ENCODE results near the gene YPEL2.
"Not testable (repeated sequence)": the region's sequence is repeated elsewhere in the genome, so short reads cannot be mapped to it uniquely, and the experiment has no call there.

DNA sequence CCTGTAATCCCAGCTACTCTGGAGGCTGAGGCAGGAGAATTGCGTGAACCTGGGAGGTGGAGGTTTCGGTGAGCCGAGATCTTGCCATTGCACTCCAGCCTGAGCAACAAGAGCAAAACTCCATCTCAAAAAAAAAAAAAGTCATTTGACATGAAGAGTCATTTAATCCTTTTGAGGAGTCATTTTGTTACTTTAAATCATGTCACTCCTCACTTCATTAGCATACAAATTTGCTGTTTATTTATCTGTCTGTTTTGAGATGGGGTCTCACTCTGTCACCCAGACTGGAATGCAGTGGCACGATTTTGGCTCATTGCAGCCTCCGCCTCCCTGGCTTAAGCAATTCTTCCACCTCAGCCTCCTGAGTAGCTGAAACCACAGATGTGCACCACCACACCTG lies 81.0 kb downstream of the YPEL2 start:
- TF ChIP-seq, protein P1, sequence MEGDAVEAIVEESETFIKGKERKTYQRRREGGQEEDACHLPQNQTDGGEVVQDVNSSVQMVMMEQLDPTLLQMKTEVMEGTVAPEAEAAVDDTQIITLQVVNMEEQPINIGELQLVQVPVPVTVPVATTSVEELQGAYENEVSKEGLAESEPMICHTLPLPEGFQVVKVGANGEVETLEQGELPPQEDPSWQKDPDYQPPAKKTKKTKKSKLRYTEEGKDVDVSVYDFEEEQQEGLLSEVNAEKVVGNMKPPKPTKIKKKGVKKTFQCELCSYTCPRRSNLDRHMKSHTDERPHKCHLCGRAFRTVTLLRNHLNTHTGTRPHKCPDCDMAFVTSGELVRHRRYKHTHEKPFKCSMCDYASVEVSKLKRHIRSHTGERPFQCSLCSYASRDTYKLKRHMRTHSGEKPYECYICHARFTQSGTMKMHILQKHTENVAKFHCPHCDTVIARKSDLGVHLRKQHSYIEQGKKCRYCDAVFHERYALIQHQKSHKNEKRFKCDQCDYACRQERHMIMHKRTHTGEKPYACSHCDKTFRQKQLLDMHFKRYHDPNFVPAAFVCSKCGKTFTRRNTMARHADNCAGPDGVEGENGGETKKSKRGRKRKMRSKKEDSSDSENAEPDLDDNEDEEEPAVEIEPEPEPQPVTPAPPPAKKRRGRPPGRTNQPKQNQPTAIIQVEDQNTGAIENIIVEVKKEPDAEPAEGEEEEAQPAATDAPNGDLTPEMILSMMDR (conservative IDR thresholded peaks at IDR 0.05; ENCODE audit: low read length) = not testable (repeated sequence)
- TF ChIP-seq EZH2phosphoT487 (IDR thresholded peaks at IDR 0.05; ENCODE audit: borderline replicate concordance) = not testable (repeated sequence)
